Measurements from ENCODE around the gene AOPEP. TPM values are rescaled to one million over a fixed set of nuclear protein-coding genes. Genes with fewer than 3 reads are reported as not detected.
A peak's percentile ranks its signal among the peaks of the same experiment; 100 is the strongest.

Gene AOPEP
- total RNA-seq, 1 experiment from 2014 or later: 32.4 TPM

- DNase-seq (ENCODE audit: unreplicated experiment): no peak
- no peak for TF ChIP-seq CTCF (IDR thresholded peaks at IDR 0.05; ENCODE audit: unreplicated experiment)
- no TSS peak for BruUV-seq (replicated peaks)
- Mint-ChIP-seq H3K27me3 (ENCODE audit: insufficient read depth, unreplicated experiment) (no peaks in the 10 kb centered on the region), H3K4me3 (ENCODE audit: unreplicated experiment) (no peak overlapping the region), H3K27ac (ENCODE audit: low read depth, unreplicated experiment) (no peak overlapping the region), H3K36me3 (ENCODE audit: insufficient read depth, unreplicated experiment) (peaks cover 89% of the 10 kb centered on the region), H3K9me3 (ENCODE audit: unreplicated experiment) (no peaks in the 10 kb centered on the region), H3K4me1 (ENCODE audit: insufficient read depth, unreplicated experiment) (peaks cover 5% of the 10 kb centered on the region)
- ChIA-PET POLR2A (interaction anchor here (1.2 kb wide), 1 partner anchor 20 kb away, joined by 3 read pairs; no protein-coding TSS in a partner anchor), CTCF (no interaction called here)
- intact Hi-C loops (cut with micrococcal nuclease): loop anchor here (1.0 kb wide), 1 partner anchor 291 kb away; no protein-coding TSS in a partner anchor
Measured at GRCh38 chr9:95073918-95074317, 347.4 kb downstream of the AOPEP start.

GRCh38 chr9:95074632-95075031 lies 348.1 kb downstream of the AOPEP start:
- H3K9me3 Mint-ChIP-seq (ENCODE audit: unreplicated experiment): no peaks in the 10 kb centered on the region
- BruUV-seq (replicated peaks): no TSS peak
- H3K36me3 Mint-ChIP-seq (ENCODE audit: insufficient read depth, unreplicated experiment): peaks cover 89% of the 10 kb centered on the region
- H3K27me3 Mint-ChIP-seq (ENCODE audit: insufficient read depth, unreplicated experiment): no peaks in the 10 kb centered on the region
- CTCF ChIA-PET: interaction anchor here (0.9 kb wide), 1 partner anchor 12 kb away, joined by 3 read pairs; no protein-coding TSS in a partner anchor
- peak overlapping the region; percentile 66 for H3K27ac Mint-ChIP-seq (ENCODE audit: low read depth, unreplicated experiment)
- POLR2A ChIA-PET: interaction anchor here (1.1 to 1.6 kb wide), 3 partner anchors 21 to 56 kb away, joined by 3 to 6 read pairs (median 3); no protein-coding TSS in a partner anchor
- no peak overlapping the region for H3K4me3 Mint-ChIP-seq (ENCODE audit: unreplicated experiment)
- intact Hi-C loops (cut with micrococcal nuclease): no loop called here
- H3K4me1 Mint-ChIP-seq (ENCODE audit: insufficient read depth, unreplicated experiment): peaks cover 5% of the 10 kb centered on the region
- no peak for DNase-seq (ENCODE audit: unreplicated experiment)
- no peak for TF ChIP-seq CTCF (IDR thresholded peaks at IDR 0.05; ENCODE audit: unreplicated experiment)

GRCh38 chr9:95075700-95076099 lies 349.2 kb downstream of the AOPEP start:
- Mint-ChIP-seq H3K27me3 (ENCODE audit: insufficient read depth, unreplicated experiment) (no peaks in the 10 kb centered on the region), H3K4me3 (ENCODE audit: unreplicated experiment) (no peak overlapping the region), H3K36me3 (ENCODE audit: insufficient read depth, unreplicated experiment) (peaks cover 89% of the 10 kb centered on the region), H3K4me1 (ENCODE audit: insufficient read depth, unreplicated experiment) (peaks cover 5% of the 10 kb centered on the region), H3K9me3 (ENCODE audit: unreplicated experiment) (no peaks in the 10 kb centered on the region), H3K27ac (ENCODE audit: low read depth, unreplicated experiment) (no peak overlapping the region)
- BruUV-seq (replicated peaks): no TSS peak
- DNase-seq (ENCODE audit: unreplicated experiment): no peak
- intact Hi-C loops (cut with micrococcal nuclease): no loop called here
- ChIA-PET POLR2A (interaction anchor here (0.6 to 1.6 kb wide), 5 partner anchors 18 to 59 kb away, joined by 3 to 6 read pairs (median 3); no protein-coding TSS in a partner anchor), CTCF (interaction anchor here (0.9 kb wide), 1 partner anchor 13 kb away, joined by 3 read pairs; no protein-coding TSS in a partner anchor)
- TF ChIP-seq CTCF (IDR thresholded peaks at IDR 0.05; ENCODE audit: unreplicated experiment): no peak

GRCh38 chr9:95076696-95077052 lies 350.2 kb downstream of the AOPEP start:
- DNase-seq (ENCODE audit: unreplicated experiment): no peak
- TF ChIP-seq CTCF (IDR thresholded peaks at IDR 0.05; ENCODE audit: unreplicated experiment): no peak
- Mint-ChIP-seq H3K36me3 (ENCODE audit: insufficient read depth, unreplicated experiment) (peaks cover 90% of the 10 kb centered on the region), H3K27ac (ENCODE audit: low read depth, unreplicated experiment) (no peak overlapping the region), H3K4me1 (ENCODE audit: insufficient read depth, unreplicated experiment) (peaks cover 5% of the 10 kb centered on the region), H3K4me3 (ENCODE audit: unreplicated experiment) (no peak overlapping the region), H3K27me3 (ENCODE audit: insufficient read depth, unreplicated experiment) (no peaks in the 10 kb centered on the region), H3K9me3 (ENCODE audit: unreplicated experiment) (no peaks in the 10 kb centered on the region)
- CTCF ChIA-PET: no interaction called here
- BruUV-seq (replicated peaks): no TSS peak
- intact Hi-C loops (cut with micrococcal nuclease): no loop called here
- POLR2A ChIA-PET: no interaction called here

Measured in MCF 10A (cell line).